ENCODE data around the gene TIMM21. TPM values are rescaled to one million over a fixed set of nuclear protein-coding genes. Genes with fewer than 3 reads are reported as not detected.

The TIMM21 gene
- total and polyA plus RNA-seq, 9 of the 15 experiments (the other 6 are each of a cell fraction or from before 2014, with no cell fraction given): 54.7 to 229 (median 83.3) TPM

DNA sequence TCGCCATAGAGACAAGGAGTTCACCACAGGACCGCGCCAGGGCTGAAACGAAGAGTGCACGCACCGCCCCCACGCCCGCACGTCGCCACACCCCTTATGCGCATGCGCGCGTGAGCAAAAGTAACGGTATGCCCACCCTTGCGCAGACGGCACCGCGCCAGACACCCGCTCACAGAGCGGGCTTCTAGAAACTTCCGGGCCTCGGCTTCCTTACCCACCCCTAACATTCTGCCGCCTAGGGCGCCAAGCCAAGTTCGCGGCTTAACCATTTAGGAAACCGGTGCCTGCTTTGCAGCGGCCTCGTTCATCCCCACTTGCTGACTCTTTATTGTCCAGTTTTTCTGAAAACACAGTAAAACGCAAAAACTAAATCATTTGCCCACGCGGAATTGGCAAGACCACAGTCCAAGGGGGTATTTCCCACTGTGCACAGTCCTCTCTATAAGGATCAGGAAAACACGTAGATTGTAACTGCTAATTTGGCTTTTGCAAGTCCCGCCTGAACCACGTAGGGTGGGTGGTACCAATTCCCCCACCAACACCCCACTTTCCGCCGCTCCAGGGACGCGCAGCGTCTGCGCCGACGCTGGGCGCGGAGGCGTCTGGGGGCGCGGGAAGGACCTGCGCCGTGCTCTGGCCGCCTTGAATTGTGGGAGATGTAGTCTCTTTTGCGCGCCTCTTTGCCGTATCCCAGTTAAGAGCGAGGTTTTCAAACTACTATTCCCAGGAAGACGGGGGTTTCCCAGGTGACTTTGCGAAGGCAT lies at the start of gene TIMM21, which contains the start of gene FBXO15 (continued):
- TF ChIP-seq SMARCB1 (IDR thresholded peaks at IDR 0.05; ENCODE audit: insufficient read length, low read depth) (no peak), CSDE1 (IDR thresholded peaks at IDR 0.05) (no peak), ZKSCAN3 (CRISPR knock-in tag; IDR thresholded peaks at IDR 0.05) (no peak), OTX1 (CRISPR knock-in tag; IDR thresholded peaks at IDR 0.05) (no peak), ZNF766 (CRISPR knock-in tag; conservative IDR thresholded peaks at IDR 0.05) (peak; percentile 92), RFX1 (IDR thresholded peaks at IDR 0.05) (peak; percentile 91), NFIX (CRISPR knock-in tag; IDR thresholded peaks at IDR 0.05; ENCODE audit: low read depth) (no peak), JUN (IDR thresholded peaks at IDR 0.05; ENCODE audit: borderline replicate concordance, low read depth, low read length) (0 out of 2 replicates have a peak, but pooled peaks have one; percentile 22), JUN (CRISPR knock-in tag; IDR thresholded peaks at IDR 0.05; ENCODE audit: borderline replicate concordance) (no peak), MCM5 (IDR thresholded peaks at IDR 0.05; ENCODE audit: low read depth) (no peak), ZNF408 (CRISPR knock-in tag; IDR thresholded peaks at IDR 0.05; ENCODE audit: low read depth) (no peak), TCF7 (IDR thresholded peaks at IDR 0.05; ENCODE audit: borderline replicate concordance) (no peak), CCAR2 (IDR thresholded peaks at IDR 0.05; ENCODE audit: low read depth, low read length) (no peak), SETDB1 (IDR thresholded peaks at IDR 0.05; ENCODE audit: low read length) (no peak), ZNF444 (CRISPR knock-in tag; IDR thresholded peaks at IDR 0.05) (no peak), CBX2 (IDR thresholded peaks at IDR 0.05; ENCODE audit: insufficient read depth, low read length, poor library complexity, severe bottlenecking) (no peak), XRCC5 (IDR thresholded peaks at IDR 0.05; ENCODE audit: low read depth, low read length) (no peak), RFX7 (CRISPR knock-in tag; IDR thresholded peaks at IDR 0.05) (no peak), SOX6 (IDR thresholded peaks at IDR 0.05) (no peak), MEF2D (tag; conservative IDR thresholded peaks at IDR 0.05; ENCODE audit: low read depth) (no peak), RBM17 (IDR thresholded peaks at IDR 0.05; ENCODE audit: borderline replicate concordance, low read depth, low read length) (no peak), RFX5 (IDR thresholded peaks at IDR 0.05; ENCODE audit: low read depth, low read length) (no peak), HMG20A (CRISPR knock-in tag; conservative IDR thresholded peaks at IDR 0.05) (no peak)
- TF ChIP-seq, protein P1, sequence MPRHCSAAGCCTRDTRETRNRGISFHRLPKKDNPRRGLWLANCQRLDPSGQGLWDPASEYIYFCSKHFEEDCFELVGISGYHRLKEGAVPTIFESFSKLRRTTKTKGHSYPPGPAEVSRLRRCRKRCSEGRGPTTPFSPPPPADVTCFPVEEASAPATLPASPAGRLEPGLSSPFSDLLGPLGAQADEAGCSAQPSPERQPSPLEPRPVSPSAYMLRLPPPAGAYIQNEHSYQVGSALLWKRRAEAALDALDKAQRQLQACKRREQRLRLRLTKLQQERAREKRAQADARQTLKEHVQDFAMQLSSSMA (CRISPR knock-in tag; IDR thresholded peaks at IDR 0.05): no peak
- TF ChIP-seq, protein P2, sequence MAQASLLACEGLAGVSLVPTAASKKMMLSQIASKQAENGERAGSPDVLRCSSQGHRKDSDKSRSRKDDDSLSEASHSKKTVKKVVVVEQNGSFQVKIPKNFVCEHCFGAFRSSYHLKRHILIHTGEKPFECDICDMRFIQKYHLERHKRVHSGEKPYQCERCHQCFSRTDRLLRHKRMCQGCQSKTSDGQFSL (CRISPR knock-in tag; IDR thresholded peaks at IDR 0.05): no peak
- TF ChIP-seq, protein P2 (tag; IDR thresholded peaks at IDR 0.05): no peak
- TF ChIP-seq, protein P3, sequence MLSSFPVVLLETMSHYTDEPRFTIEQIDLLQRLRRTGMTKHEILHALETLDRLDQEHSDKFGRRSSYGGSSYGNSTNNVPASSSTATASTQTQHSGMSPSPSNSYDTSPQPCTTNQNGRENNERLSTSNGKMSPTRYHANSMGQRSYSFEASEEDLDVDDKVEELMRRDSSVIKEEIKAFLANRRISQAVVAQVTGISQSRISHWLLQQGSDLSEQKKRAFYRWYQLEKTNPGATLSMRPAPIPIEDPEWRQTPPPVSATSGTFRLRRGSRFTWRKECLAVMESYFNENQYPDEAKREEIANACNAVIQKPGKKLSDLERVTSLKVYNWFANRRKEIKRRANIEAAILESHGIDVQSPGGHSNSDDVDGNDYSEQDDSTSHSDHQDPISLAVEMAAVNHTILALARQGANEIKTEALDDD (IDR thresholded peaks at IDR 0.05): no peak
- TF ChIP-seq, protein P4, sequence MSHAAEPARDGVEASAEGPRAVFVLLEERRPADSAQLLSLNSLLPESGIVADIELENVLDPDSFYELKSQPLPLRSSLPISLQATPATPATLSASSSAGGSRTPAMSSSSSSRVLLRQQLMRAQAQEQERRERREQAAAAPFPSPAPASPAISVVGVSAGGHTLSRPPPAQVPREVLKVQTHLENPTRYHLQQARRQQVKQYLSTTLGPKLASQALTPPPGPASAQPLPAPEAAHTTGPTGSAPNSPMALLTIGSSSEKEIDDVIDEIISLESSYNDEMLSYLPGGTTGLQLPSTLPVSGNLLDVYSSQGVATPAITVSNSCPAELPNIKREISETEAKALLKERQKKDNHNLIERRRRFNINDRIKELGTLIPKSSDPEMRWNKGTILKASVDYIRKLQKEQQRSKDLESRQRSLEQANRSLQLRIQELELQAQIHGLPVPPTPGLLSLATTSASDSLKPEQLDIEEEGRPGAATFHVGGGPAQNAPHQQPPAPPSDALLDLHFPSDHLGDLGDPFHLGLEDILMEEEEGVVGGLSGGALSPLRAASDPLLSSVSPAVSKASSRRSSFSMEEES (CRISPR knock-in tag; IDR thresholded peaks at IDR 0.05): no peak

All from K562 (cell line).